SK-N-MC (cell line): Measurements from ENCODE around the gene ULK3.

ENCODE experiments used
- EZH2 ChIP-seq: fragments of 200-600 bp; sonication (generic); IDR thresholded peaks from one replicate; pipeline ENCODE4 v1.6.1; 2017; ENCODE audit warnings: antibody characterized with exemption
- POLR2AphosphoS5 ChIP-seq: IDR thresholded peaks from 2 replicates; pipeline ENCODE4 v1.6.1; 2012; ENCODE audit warnings: mild to moderate bottlenecking, low read depth, low read length, borderline replicate concordance

DNA sequence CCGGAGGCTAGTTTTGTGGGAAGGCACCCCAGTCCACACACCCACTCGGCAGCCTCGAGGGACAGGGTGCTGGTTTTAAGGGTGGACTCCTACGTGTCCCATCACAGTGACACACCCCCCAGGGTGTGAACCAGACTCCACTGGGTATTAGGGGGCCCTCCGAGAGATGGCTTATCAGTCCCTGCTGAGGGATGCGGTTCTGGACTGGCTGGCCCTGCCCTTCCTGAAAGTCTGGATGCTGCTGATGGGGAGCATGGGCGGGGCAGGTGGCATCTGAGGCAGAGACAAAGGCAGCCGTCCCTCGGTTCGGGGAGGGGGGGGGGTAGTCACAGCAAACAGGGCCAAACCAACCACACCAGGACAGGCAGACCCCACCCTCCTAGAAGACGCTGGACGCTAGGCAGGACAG lies 939 bp upstream of the ULK3 start:
- TF ChIP-seq EZH2 (no peak), POLR2AphosphoS5 (no peak)
